Spleen (tissue), 11 donors: ENCODE measurements around the gene BLMH. TPM values are rescaled to one million over a fixed set of nuclear protein-coding genes. Genes with fewer than 3 reads are reported as not detected.

Experiments used
- DNase-seq: peaks from one replicate; pipeline ENCODE4 v3.0.0-alpha.2; 2020
- H3K27ac ChIP-seq, 8 donors: fragments of 200-600 bp; sonication (generic) in 7 of 8; 1 replicate in 4 of 8; 2 replicates in 4 of 8; pipeline versions ENCODE4 v1.5.0 to v1.8.0; 2016 to 2021; ENCODE audit warnings: inconsistent platforms in 4 of 8, mild to moderate bottlenecking in 4 of 8, moderate library complexity in 1 of 8
- H3K27me3 ChIP-seq, 7 donors: fragments of 200-600 bp; sonication (generic) in 6 of 7; replicated peaks in 1 of 7; 1 replicate in 4 of 7; 2 replicates in 3 of 7; pipeline versions ENCODE4 v1.5.0 to v1.8.0; 2016 to 2021; ENCODE audit warnings: inconsistent platforms in 3 of 7, mild to moderate bottlenecking in 1 of 7
- H3K36me3 ChIP-seq, 6 donors: fragments of 200-600 bp; sonication (generic) in 5 of 6; 1 replicate in 4 of 6; 2 replicates in 2 of 6; pipeline versions ENCODE4 v1.5.0 to v1.8.0; 2016 to 2021; ENCODE audit warnings: inconsistent platforms in 2 of 6
- H3K4me1 ChIP-seq, 6 donors: fragments of 200-600 bp; sonication (generic) in 5 of 6; 1 replicate in 3 of 6; 2 replicates in 3 of 6; pipeline versions ENCODE4 v1.5.0 to v1.8.0; 2016 to 2021; ENCODE audit warnings: inconsistent platforms in 3 of 6
- H3K4me3 ChIP-seq, 8 donors: fragments of 200-600 bp; sonication (generic) in 7 of 8; 1 replicate in 4 of 8; 2 replicates in 4 of 8; pipeline versions ENCODE4 v1.5.0 to v1.8.0; 2016 to 2021; ENCODE audit warnings: inconsistent platforms in 4 of 8, mild to moderate bottlenecking in 4 of 8, moderate library complexity in 2 of 8
- H3K9me3 ChIP-seq, 8 donors: fragments of 200-600 bp; sonication (generic) in 7 of 8; 1 replicate in 4 of 8; 2 replicates in 4 of 8; pipeline versions ENCODE4 v1.5.0 to v1.8.0; 2016 to 2021; ENCODE audit warnings: inconsistent platforms in 4 of 8
- POLR2A ChIP-seq, 3 donors: fragments of 450-650 bp; IDR thresholded peaks; one replicate each; pipeline ENCODE4 v1.5.1; 2017; ENCODE audit warnings: antibody characterized with exemption in 3 of 3, mild to moderate bottlenecking in 1 of 3
- POLR2AphosphoS5 ChIP-seq, 3 donors: sonication (generic); formaldehyde crosslinking; IDR thresholded peaks; one replicate each; pipeline ENCODE4 v1.5.1; 2017; ENCODE audit warnings: antibody characterized with exemption in 3 of 3
- WGBS, 5 donors: extraction: QIAGEN DNeasy Blood & Tissue Kit in 3 of 5; methylation state at CpG; one replicate each; pipeline versions ENCODE4 v1.1.5 to v1.1.7; 2013 to 2018; 5-methylcytosine and 5-hydroxymethylcytosine counted together
- intact Hi-C: fragments of 100-400 bp; cut with DNase I; formaldehyde crosslinking; loops from one replicate; pipeline ENCODE4 v1.15.0; 2023; ENCODE audit warnings: low total_unique reads
- polyA plus RNA-seq, 3 donors: library from polyadenylated mRNA; stranded (reverse); fragments of 200-250 nt; gene quantifications; one replicate each; pipeline ENCODE4 v1.2.1, GENCODE V29; 2013
- total RNA-seq, 7 donors: library from RNA; depleted of rRNA in 3 of 7; stranded (reverse); fragments of >200 nt in 3 of 7; fragmentation: NEBNext Ultra II Directional in 4 of 7; extraction: Animal tissue kit (Norgen Biotek cat#: 25700) in 4 of 7; gene quantifications; one replicate each; pipeline versions ENCODE4 v1.1.0 to v1.2.1, GENCODE V29; 2016 to 2021
- TF ChIP-seq, protein P1 (sequence below), 11 experiments: fragments of 200-600 bp in 7 of 11; fragments of 450-650 bp in 4 of 11; sonication (generic) in 4 of 11; IDR thresholded peaks in 8 of 11; conservative IDR thresholded peaks in 3 of 11; 1 replicate in 7 of 11; 2 replicates in 4 of 11; pipeline versions ENCODE4 v1.4.0 to v1.8.0; 2016 to 2021; ENCODE audit warnings: antibody characterized with exemption in 11 of 11, inconsistent platforms in 4 of 11, mild to moderate bottlenecking in 1 of 11
- donor health status: healthy with polysubstance abuse.
- donor health status: DM: no; HTN: no; CAD: no; lungs with moderate emphysema.
- donor health status: DM: no; HTN: no; CAD: no.
- donor health status: Bipolar disorder and iron deficiency.
- donor health status: healthy.
- donor health status: DM: no; HTN: no; CAD: no.
- donor health status: DM: yes; HTN: yes; CAD: no.

The BLMH gene
- total and polyA plus RNA-seq, 10 donors: 15.6 to 35.5 (median 28.7) TPM

GRCh38 chr17:30333503-30334360, 42.0 kb upstream of the BLMH start, which contains the start of gene TMIGD1:
Gene TMIGD1 (minus strand): TSS chr17:30334057. CDS start chr17:30332133, 1,924 bp downstream.
- Histone ChIP-seq H3K4me1 (peaks cover 0 to 28% (median 6%) of the 10 kb centered on the region in 6 donors), H3K4me3 (no peak within 1 kb of the TSS), H3K36me3 (no peaks in the 10 kb centered on the region), H3K9me3 (no peaks in the 10 kb centered on the region), H3K27ac (no peak within 1 kb of the TSS), H3K27me3 (no peaks in the 10 kb centered on the region)
- intact Hi-C loops: loop anchor here (10.0 kb wide), 1 partner anchor 229 kb away; no protein-coding TSS in a partner anchor
- DNase-seq: no peak
- TF ChIP-seq POLR2AphosphoS5 (IDR thresholded peaks at IDR 0.05) (no peak), POLR2A (IDR thresholded peaks at IDR 0.05) (no peak)
- TF ChIP-seq, protein P1, sequence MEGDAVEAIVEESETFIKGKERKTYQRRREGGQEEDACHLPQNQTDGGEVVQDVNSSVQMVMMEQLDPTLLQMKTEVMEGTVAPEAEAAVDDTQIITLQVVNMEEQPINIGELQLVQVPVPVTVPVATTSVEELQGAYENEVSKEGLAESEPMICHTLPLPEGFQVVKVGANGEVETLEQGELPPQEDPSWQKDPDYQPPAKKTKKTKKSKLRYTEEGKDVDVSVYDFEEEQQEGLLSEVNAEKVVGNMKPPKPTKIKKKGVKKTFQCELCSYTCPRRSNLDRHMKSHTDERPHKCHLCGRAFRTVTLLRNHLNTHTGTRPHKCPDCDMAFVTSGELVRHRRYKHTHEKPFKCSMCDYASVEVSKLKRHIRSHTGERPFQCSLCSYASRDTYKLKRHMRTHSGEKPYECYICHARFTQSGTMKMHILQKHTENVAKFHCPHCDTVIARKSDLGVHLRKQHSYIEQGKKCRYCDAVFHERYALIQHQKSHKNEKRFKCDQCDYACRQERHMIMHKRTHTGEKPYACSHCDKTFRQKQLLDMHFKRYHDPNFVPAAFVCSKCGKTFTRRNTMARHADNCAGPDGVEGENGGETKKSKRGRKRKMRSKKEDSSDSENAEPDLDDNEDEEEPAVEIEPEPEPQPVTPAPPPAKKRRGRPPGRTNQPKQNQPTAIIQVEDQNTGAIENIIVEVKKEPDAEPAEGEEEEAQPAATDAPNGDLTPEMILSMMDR (IDR thresholded peaks at IDR 0.05 in 8 of 11, conservative IDR thresholded peaks at IDR 0.05 in 3 of 11): no peak
- WGBS, 5 donors: 88 to 92% (median 91%) methylated on average over 9 of the region's 9 CpGs

- Histone ChIP-seq H3K27ac (peak overlapping the region in 5 of 8 donors; percentile 5 to 51 (median 37)), H3K36me3 (no peaks in the 10 kb centered on the region), H3K4me1 (peaks cover 0 to 28% (median 6%) of the 10 kb centered on the region in 6 donors), H3K9me3 (no peaks in the 10 kb centered on the region), H3K4me3 (no peak overlapping the region), H3K27me3 (no peaks in the 10 kb centered on the region)
- WGBS, 5 donors: 21 to 27% (median 25%) methylated on average over 4 of the region's 4 CpGs
- intact Hi-C loops: loop anchor here (10.0 kb wide), 1 partner anchor 227 kb away; no protein-coding TSS in a partner anchor
- DNase-seq: no peak
- no peak for TF ChIP-seq POLR2AphosphoS5 (IDR thresholded peaks at IDR 0.05)
- TF ChIP-seq, protein P1 (IDR thresholded peaks at IDR 0.05 in 8 of 11, conservative IDR thresholded peaks at IDR 0.05 in 3 of 11): no peak
- no peak for TF ChIP-seq POLR2A (IDR thresholded peaks at IDR 0.05)
These were observed 40.4 kb upstream of the BLMH start for GRCh38 chr17:30332057-30332542.

GRCh38 chr17:30326809-30327208, 35.1 kb upstream of the BLMH start:
- no peak for DNase-seq

More at GRCh38 chr17:30326809-30327208, 35.1 kb upstream of the BLMH start:
- H3K4me3 ChIP-seq: no peak overlapping the region
- H3K9me3 ChIP-seq: no peaks in the 10 kb centered on the region
- no peaks in the 10 kb centered on the region for H3K27me3 ChIP-seq
- intact Hi-C loops: no loop called here
- TF ChIP-seq, protein P1 (IDR thresholded peaks at IDR 0.05 in 8 of 11, conservative IDR thresholded peaks at IDR 0.05 in 3 of 11): no peak
- TF ChIP-seq POLR2AphosphoS5 (IDR thresholded peaks at IDR 0.05) (no peak), POLR2A (IDR thresholded peaks at IDR 0.05) (no peak)
- WGBS, 5 donors: 35 to 59% (median 47%) methylated on average over 1 of the region's 1 CpG
- no peaks in the 10 kb centered on the region for H3K36me3 ChIP-seq
- no peak overlapping the region for H3K27ac ChIP-seq
- peaks cover 0 to 31% (median 14%) of the 10 kb centered on the region in 6 donors for H3K4me1 ChIP-seq
